HepG2 (cell line): Measurements from ENCODE around the gene TARBP2. TPM values are rescaled to one million over a fixed set of nuclear protein-coding genes. Genes with fewer than 3 reads are reported as not detected.
A peak's percentile ranks its signal among the peaks of the same experiment; 100 is the strongest.

ENCODE experiments used
- ATAC-seq: fragments of 200-7000 bp; cut with Tn5 transposase; 3 replicates; pipeline ENCODE4 v1.9.1; 2020; ENCODE audit warnings: mild to moderate bottlenecking, moderate library complexity
- BruUV-seq: library from RNA; stranded (reverse); fragments of 400-500 nt; replicated peaks from 2 replicates; lab custom pipeline; 2021; lab: Mats Ljungman, UMichigan
- CTCF ChIA-PET: fragments of 300-600 bp; formaldehyde crosslinking; extraction: SDS; loops from one replicate; lab custom pipeline; 2021; ENCODE audit warnings: low total read pairs, inconsistent platforms, low intra/inter-chr PET ratio; lab: Yijun Ruan, JAX
- POLR2A ChIA-PET: fragments of 350-600 bp; sonication (Branson Sonifier 250); formaldehyde crosslinking; loops from one replicate; lab custom pipeline; 2020; ENCODE audit warnings: antibody characterized with exemption, inconsistent platforms; lab: Yijun Ruan, JAX
- DNase-seq: peaks from one replicate; pipeline ENCODE4 v3.0.0-alpha.2; 2015; ENCODE audit warnings: low spot score
- FAIRE-seq: peaks from 3 replicates; lab custom pipeline; 2011; peaks lifted over from hg19 to GRCh38; lab: Jason Lieb, UNC
- H2AFZ ChIP-seq: one replicate; pipeline ENCODE4 v1.6.1; 2011; ENCODE audit warnings: low read length, inconsistent platforms
- H3K27ac ChIP-seq: fragments of 300-600 bp; 3 replicates; pipeline ENCODE4 v1.8.0; 2011; ENCODE audit warnings: mixed run types, mild to moderate bottlenecking, mixed read lengths, low read length, inconsistent platforms; ENCODE audit not compliant: insufficient read depth; ENCODE audit errors: extremely low read length
- H3K27me3 ChIP-seq, 2 experiments: fragments of 200-600 bp in 1 of 2; 2 replicates in 1 of 2; 3 replicates in 1 of 2; pipeline versions ENCODE4 v1.6.0 to v1.8.0; 2011; ENCODE audit warnings: low read length in 2 of 2, mild to moderate bottlenecking in 2 of 2, moderate library complexity in 2 of 2, inconsistent platforms in 1 of 2; ENCODE audit not compliant: insufficient read depth in 2 of 2, control insufficient read depth in 1 of 2
- H3K36me3 ChIP-seq, 2 experiments: fragments of 200-600 bp in 1 of 2; replicated peaks in 1 of 2; 2 replicates in 1 of 2; 3 replicates in 1 of 2; pipeline versions ENCODE4 v1.5.1 to v1.8.0; 2011; ENCODE audit warnings: low read length in 2 of 2, inconsistent platforms in 1 of 2; ENCODE audit not compliant: insufficient read depth in 2 of 2, control insufficient read depth in 1 of 2
- H3K4me1 ChIP-seq: 2 replicates; pipeline ENCODE4 v1.5.1; 2012; ENCODE audit warnings: low read length, inconsistent platforms; ENCODE audit not compliant: insufficient read depth
- H3K4me2 ChIP-seq: 2 replicates; pipeline ENCODE4 v1.6.0; 2011; ENCODE audit warnings: low read depth, low read length, inconsistent platforms
- H3K4me3 ChIP-seq, 3 experiments: fragments of 200-600 bp in 1 of 3; sonication (generic), shearing (Covaris generic) in 1 of 3; replicated peaks in 1 of 3; 2 replicates each; pipeline ENCODE4 v1.5.1; 2011 to 2016; ENCODE audit warnings: low read length in 3 of 3, inconsistent platforms in 2 of 3, low read depth in 2 of 3, mild to moderate bottlenecking in 2 of 3, control low read depth in 1 of 3, mixed read lengths in 1 of 3; ENCODE audit not compliant: insufficient read depth in 1 of 3
- H3K79me2 ChIP-seq: one replicate; pipeline ENCODE4 v1.6.1; 2011; ENCODE audit warnings: low read length, inconsistent platforms; ENCODE audit not compliant: insufficient read depth
- H3K9ac ChIP-seq: 2 replicates; pipeline ENCODE4 v1.6.0; 2011; ENCODE audit warnings: mild to moderate bottlenecking, low read depth, low read length, inconsistent platforms; ENCODE audit not compliant: insufficient read depth
- H3K9me3 ChIP-seq: 2 replicates; pipeline ENCODE4 v1.5.1; 2012; ENCODE audit warnings: mild to moderate bottlenecking, low read length
- H4K20me1 ChIP-seq: 2 replicates; pipeline ENCODE4 v1.6.0; 2011; ENCODE audit warnings: inconsistent platforms, mild to moderate bottlenecking, low read length, moderate library complexity; ENCODE audit not compliant: insufficient read depth
- IRF2 ChIP-seq: IDR thresholded peaks from 2 replicates; pipeline ENCODE4 v1.6.1; 2018; ENCODE audit warnings: missing genetic modification reagents, missing compliant biosample characterization
- MBD4 ChIP-seq: IDR thresholded peaks from 2 replicates; pipeline ENCODE4 v1.6.1; 2012; ENCODE audit warnings: low read length, inconsistent platforms, borderline replicate concordance
- POLR2A ChIP-seq, 2 experiments: IDR thresholded peaks; 2 replicates each; pipeline ENCODE4 v1.6.1; 2011; ENCODE audit warnings: low read depth in 2 of 2, low read length in 2 of 2, mild to moderate bottlenecking in 1 of 2, moderate library complexity in 1 of 2; ENCODE audit not compliant: insufficient read depth in 1 of 2
- POLR2AphosphoS2 ChIP-seq: IDR thresholded peaks from 2 replicates; pipeline ENCODE4 v1.6.1; 2011; ENCODE audit warnings: low read depth, low read length, improper control_type of control experiment
- POLR2AphosphoS5 ChIP-seq: IDR thresholded peaks from 2 replicates; pipeline ENCODE4 v1.6.1; 2012; ENCODE audit warnings: low read depth, low read length
- ZNF383 ChIP-seq: sonication (generic); formaldehyde crosslinking; IDR thresholded peaks from 2 replicates; pipeline ENCODE4 v1.4.0; 2020; ENCODE audit warnings: missing genetic modification reagents, mild to moderate bottlenecking, borderline replicate concordance
- ZNF484 ChIP-seq: sonication (generic); formaldehyde crosslinking; IDR thresholded peaks from 2 replicates; pipeline ENCODE4 v1.5.1; 2020; ENCODE audit warnings: mild to moderate bottlenecking, low read depth, missing genetic modification reagents, borderline replicate concordance
- ZSCAN12 ChIP-seq: sonication (generic); formaldehyde crosslinking; IDR thresholded peaks from 2 replicates; pipeline ENCODE4 v1.9.0; 2021; ENCODE audit warnings: mild to moderate bottlenecking, missing genetic modification reagents
- WGBS: methylation state at CpG from one replicate; pipeline ENCODE4 v1.1.6; 2017; ENCODE audit warnings: low lambda C conversion rate; 5-methylcytosine and 5-hydroxymethylcytosine counted together
- in situ Hi-C: cut with HindIII; loops from 2 replicates; pipeline ENCODE4 v1.10.0; 2017; ENCODE audit warnings: low pct_unique_long_range_greater_than_20kb; ENCODE audit not compliant: extremely low pct_ligation_motif_present
- intact Hi-C: fragments of 100-400 bp; cut with micrococcal nuclease; formaldehyde crosslinking; loops from one replicate; pipeline ENCODE4 v1.10.0; 2022; ENCODE audit not compliant: unreplicated experiment
- polyA plus RNA-seq, 8 experiments: library from polyadenylated mRNA; depleted of rRNA in 3 of 8; stranded (reverse) in 7 of 8; unstranded in 1 of 8; fragments of >200 nt; fragmentation: Illumina TruSeq in 4 of 8; extraction: Trizol in 4 of 8; gene quantifications; 2 replicates each; pipeline versions ENCODE4 v1.2.1 to v1.2.3, GENCODE V29; 2011 to 2016; ENCODE audit warnings: low read depth in 4 of 8, missing spikeins in 1 of 8, mixed read lengths in 1 of 8; ENCODE audit not compliant: insufficient read depth in 1 of 8
- total RNA-seq, 5 experiments: library from RNA; depleted of rRNA; stranded (reverse); fragments of >200 nt; fragmentation: Illumina TruSeq; extraction: Trizol; gene quantifications; 2 replicates each; pipeline ENCODE4 v1.2.3, GENCODE V29; 2016; ENCODE audit warnings: low read depth in 1 of 5
- TF ChIP-seq, protein P1 (sequence below): sonication (generic); formaldehyde crosslinking; IDR thresholded peaks from 2 replicates; pipeline ENCODE4 v1.9.0; 2021; ENCODE audit warnings: missing genetic modification reagents, borderline replicate concordance

TARBP2 gene
- total and polyA plus RNA-seq, 2 of the 13 experiments (the other 11 are each of a cell fraction or from before 2014, with no cell fraction given): 47.0 to 55.5 TPM

- no TSS peak for BruUV-seq
- Histone ChIP-seq H3K36me3 (peaks cover 20 to 52% of the 10 kb centered on the region in 2 experiments), H3K9me3 (no peaks in the 10 kb centered on the region), H3K4me1 (peaks cover 34% of the 10 kb centered on the region), H3K4me2 (peak overlapping the region; percentile 91), H3K27ac (no peak overlapping the region), H3K4me3 (peak overlapping the region; percentile 29 to 95 (median 77); a peak in 4 of 6 replicates), H3K9ac (peak overlapping the region; percentile 92), H3K79me2 (peaks cover 56% of the 10 kb centered on the region), H3K27me3 (no peaks in the 10 kb centered on the region), H2AFZ (no peak overlapping the region), H4K20me1 (peaks cover 53% of the 10 kb centered on the region)
- ChIA-PET POLR2A (interaction anchor here (1.0 to 2.8 kb wide), 6 partner anchors 8 to 75 kb away, joined by 3 to 9 read pairs (median 6); partner anchors contain the start of genes PRR13, SP1 and TARBP2), CTCF (no interaction called here)
- ATAC-seq (no peak), FAIRE-seq (no peak), DNase-seq (no peak)
- TF ChIP-seq POLR2A (IDR thresholded peaks at IDR 0.05; ENCODE audit: insufficient read depth in 1 of 2, low read depth in 2 of 2, low read length in 2 of 2) (peak in 1 of 2 experiments; percentile 11; a peak in 1 of 4 replicates), ZNF383 (CRISPR knock-in tag) (no peak), POLR2AphosphoS5 (peak; percentile 31; the same call in 1 of the 2 replicates), POLR2AphosphoS2 (peak; percentile 30; the same call in 1 of the 2 replicates), MBD4 (peak; percentile 46; the same call in 1 of the 2 replicates), ZNF484 (CRISPR knock-in tag) (no peak), ZSCAN12 (CRISPR knock-in tag) (no peak), IRF2 (CRISPR knock-in tag) (no peak)
- TF ChIP-seq, protein P1, sequence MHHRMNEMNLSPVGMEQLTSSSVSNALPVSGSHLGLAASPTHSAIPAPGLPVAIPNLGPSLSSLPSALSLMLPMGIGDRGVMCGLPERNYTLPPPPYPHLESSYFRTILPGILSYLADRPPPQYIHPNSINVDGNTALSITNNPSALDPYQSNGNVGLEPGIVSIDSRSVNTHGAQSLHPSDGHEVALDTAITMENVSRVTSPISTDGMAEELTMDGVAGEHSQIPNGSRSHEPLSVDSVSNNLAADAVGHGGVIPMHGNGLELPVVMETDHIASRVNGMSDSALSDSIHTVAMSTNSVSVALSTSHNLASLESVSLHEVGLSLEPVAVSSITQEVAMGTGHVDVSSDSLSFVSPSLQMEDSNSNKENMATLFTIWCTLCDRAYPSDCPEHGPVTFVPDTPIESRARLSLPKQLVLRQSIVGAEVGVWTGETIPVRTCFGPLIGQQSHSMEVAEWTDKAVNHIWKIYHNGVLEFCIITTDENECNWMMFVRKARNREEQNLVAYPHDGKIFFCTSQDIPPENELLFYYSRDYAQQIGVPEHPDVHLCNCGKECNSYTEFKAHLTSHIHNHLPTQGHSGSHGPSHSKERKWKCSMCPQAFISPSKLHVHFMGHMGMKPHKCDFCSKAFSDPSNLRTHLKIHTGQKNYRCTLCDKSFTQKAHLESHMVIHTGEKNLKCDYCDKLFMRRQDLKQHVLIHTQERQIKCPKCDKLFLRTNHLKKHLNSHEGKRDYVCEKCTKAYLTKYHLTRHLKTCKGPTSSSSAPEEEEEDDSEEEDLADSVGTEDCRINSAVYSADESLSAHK (CRISPR knock-in tag): no peak
- WGBS: 59% methylated on average over 6 of the region's 6 CpGs
- in situ Hi-C loops: no loop called here
- intact Hi-C loops: no loop called here
Observed at GRCh38 chr12:53453953-53454640, 47.0 kb upstream of the TARBP2 start.
